Loucy (cell line): ENCODE results near the gene OR51A7.
"Not testable (repeated sequence)": the region's sequence is repeated elsewhere in the genome, so short reads cannot be mapped to it uniquely, and the experiment has no call there.

ENCODE experiments used
- H2AFZ ChIP-seq: fragments of 200-600 bp; sonication (generic); 2 replicates; pipeline ENCODE4 v1.6.0; 2016; ENCODE audit warnings: antibody characterized with exemption, mild to moderate bottlenecking, low read length, moderate library complexity
- H3F3A ChIP-seq: fragments of 200-600 bp; 2 replicates; pipeline ENCODE4 v1.6.0; 2016; ENCODE audit warnings: antibody characterized with exemption, low read depth, mild to moderate bottlenecking
- H3K27me3 ChIP-seq: fragments of 200-600 bp; sonication (generic); 2 replicates; pipeline ENCODE4 v1.6.1; 2014; ENCODE audit warnings: low read length, mild to moderate bottlenecking; ENCODE audit not compliant: insufficient read depth, poor library complexity, severe bottlenecking
- H3K36me3 ChIP-seq: fragments of 200-600 bp; sonication (generic); 2 replicates; pipeline ENCODE4 v1.6.1; 2016; ENCODE audit warnings: low read length; ENCODE audit not compliant: insufficient read depth
- H3K4me1 ChIP-seq: fragments of 200-600 bp; sonication (generic); 2 replicates; pipeline ENCODE4 v1.5.1; 2014; ENCODE audit warnings: low read length, mild to moderate bottlenecking; ENCODE audit not compliant: insufficient read depth, poor library complexity, severe bottlenecking
- H3K4me2 ChIP-seq: fragments of 200-600 bp; sonication (generic); 2 replicates; pipeline ENCODE4 v1.6.0; 2014; ENCODE audit warnings: antibody characterized with exemption, low read length, low read depth, mild to moderate bottlenecking; ENCODE audit not compliant: poor library complexity, severe bottlenecking
- H3K4me3 ChIP-seq: fragments of 200-600 bp; sonication (generic); 2 replicates; pipeline ENCODE4 v1.5.1; 2014; ENCODE audit warnings: low read length, mild to moderate bottlenecking, mixed read lengths; ENCODE audit not compliant: poor library complexity, severe bottlenecking
- H3K79me2 ChIP-seq: fragments of 200-600 bp; sonication (generic); 2 replicates; pipeline ENCODE4 v1.6.1; 2014; ENCODE audit warnings: low read length; ENCODE audit not compliant: insufficient read depth
- H3K9ac ChIP-seq: fragments of 200-600 bp; sonication (generic); 2 replicates; pipeline ENCODE4 v1.6.0; 2014; ENCODE audit warnings: mild to moderate bottlenecking, low read depth, low read length, moderate library complexity; ENCODE audit not compliant: poor library complexity, severe bottlenecking
- H3K9me2 ChIP-seq: fragments of 200-600 bp; sonication (generic); replicated peaks from 2 replicates; pipeline ENCODE4 v1.6.1; 2016; ENCODE audit warnings: low read depth, low read length, mixed read lengths
- H3K9me3 ChIP-seq: fragments of 200-600 bp; sonication (generic); 2 replicates; pipeline ENCODE4 v1.6.1; 2014; ENCODE audit warnings: mild to moderate bottlenecking, antibody characterized with exemption, low read length, low read depth; ENCODE audit not compliant: insufficient read depth
- H4K20me1 ChIP-seq: fragments of 200-600 bp; sonication (generic); 2 replicates; pipeline ENCODE4 v1.6.0; 2014; ENCODE audit warnings: antibody characterized with exemption, low read length, mild to moderate bottlenecking; ENCODE audit not compliant: insufficient read depth, poor library complexity, severe bottlenecking
- EZH2phosphoT487 ChIP-seq: fragments of 200-600 bp; IDR thresholded peaks from 2 replicates; pipeline ENCODE4 v1.6.1; 2018; ENCODE audit warnings: antibody characterized with exemption, mild to moderate bottlenecking, moderate library complexity, borderline replicate concordance
- TF ChIP-seq, protein P1 (sequence below): fragments of 200-600 bp; sonication (generic); conservative IDR thresholded peaks from 2 replicates; pipeline ENCODE4 v1.5.1; 2014; ENCODE audit warnings: mild to moderate bottlenecking, antibody characterized with exemption, low read length

Gene OR51A7

DNA sequence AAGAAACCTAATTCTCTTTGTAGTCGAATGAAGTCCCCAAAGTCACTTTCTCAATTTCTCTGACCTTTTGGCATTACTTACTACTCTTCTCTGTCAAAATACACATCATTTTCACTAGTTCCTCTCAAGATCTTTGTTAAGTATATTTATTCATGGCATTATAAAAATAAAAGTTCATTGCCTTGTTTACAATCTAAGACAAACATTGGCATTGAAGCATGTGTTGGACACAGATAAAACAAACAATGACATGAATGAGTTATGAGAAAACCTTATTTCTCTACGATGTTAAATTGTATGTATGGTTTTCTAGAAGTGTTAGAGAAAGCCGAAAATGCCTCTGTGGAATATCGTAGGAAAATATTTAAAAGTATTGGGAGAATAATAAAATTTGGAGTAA lies 29.2 kb downstream of the OR51A7 start:
- H2AFZ ChIP-seq, result no peak overlapping the region
- H3K4me1 ChIP-seq, result no peaks in the 10 kb centered on the region
- no peak overlapping the region for H3K4me2 ChIP-seq
- H3K9me3 ChIP-seq, result no peaks in the 10 kb centered on the region
- no peaks in the 10 kb centered on the region for H3K27me3 ChIP-seq
- H3K79me2 ChIP-seq, result no peaks in the 10 kb centered on the region
- no peak overlapping the region for H3K9ac ChIP-seq
- H3K9me2 ChIP-seq, result 0 out of 2 replicates have a peak, but pooled peaks cover 3% of the 10 kb centered on the region
- no peaks in the 10 kb centered on the region for H3K36me3 ChIP-seq
- no peak for TF ChIP-seq EZH2phosphoT487
- no peaks in the 10 kb centered on the region for H3F3A ChIP-seq
- no peak overlapping the region for H3K4me3 ChIP-seq
- no peaks in the 10 kb centered on the region for H4K20me1 ChIP-seq

GRCh38 chr11:4936745-4937144 lies 33.2 kb downstream of the OR51A7 start:
- no peaks in the 10 kb centered on the region for H3K27me3 ChIP-seq
- no peak overlapping the region for H3K4me2 ChIP-seq
- H3K79me2 ChIP-seq, result no peaks in the 10 kb centered on the region
- H3K9me3 ChIP-seq, result no peaks in the 10 kb centered on the region
- H3K4me1 ChIP-seq, result no peaks in the 10 kb centered on the region
- H4K20me1 ChIP-seq, result no peaks in the 10 kb centered on the region
- no peak overlapping the region for H3K4me3 ChIP-seq
- H3K9me2 ChIP-seq, result 0 out of 2 replicates have a peak, but pooled peaks cover 3% of the 10 kb centered on the region
- no peaks in the 10 kb centered on the region for H3K36me3 ChIP-seq
- H2AFZ ChIP-seq, result no peak overlapping the region
- no peak overlapping the region for H3K9ac ChIP-seq
- TF ChIP-seq, protein P1, sequence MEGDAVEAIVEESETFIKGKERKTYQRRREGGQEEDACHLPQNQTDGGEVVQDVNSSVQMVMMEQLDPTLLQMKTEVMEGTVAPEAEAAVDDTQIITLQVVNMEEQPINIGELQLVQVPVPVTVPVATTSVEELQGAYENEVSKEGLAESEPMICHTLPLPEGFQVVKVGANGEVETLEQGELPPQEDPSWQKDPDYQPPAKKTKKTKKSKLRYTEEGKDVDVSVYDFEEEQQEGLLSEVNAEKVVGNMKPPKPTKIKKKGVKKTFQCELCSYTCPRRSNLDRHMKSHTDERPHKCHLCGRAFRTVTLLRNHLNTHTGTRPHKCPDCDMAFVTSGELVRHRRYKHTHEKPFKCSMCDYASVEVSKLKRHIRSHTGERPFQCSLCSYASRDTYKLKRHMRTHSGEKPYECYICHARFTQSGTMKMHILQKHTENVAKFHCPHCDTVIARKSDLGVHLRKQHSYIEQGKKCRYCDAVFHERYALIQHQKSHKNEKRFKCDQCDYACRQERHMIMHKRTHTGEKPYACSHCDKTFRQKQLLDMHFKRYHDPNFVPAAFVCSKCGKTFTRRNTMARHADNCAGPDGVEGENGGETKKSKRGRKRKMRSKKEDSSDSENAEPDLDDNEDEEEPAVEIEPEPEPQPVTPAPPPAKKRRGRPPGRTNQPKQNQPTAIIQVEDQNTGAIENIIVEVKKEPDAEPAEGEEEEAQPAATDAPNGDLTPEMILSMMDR, result no peak
- no peak for TF ChIP-seq EZH2phosphoT487
- H3F3A ChIP-seq, result no peaks in the 10 kb centered on the region

DNA sequence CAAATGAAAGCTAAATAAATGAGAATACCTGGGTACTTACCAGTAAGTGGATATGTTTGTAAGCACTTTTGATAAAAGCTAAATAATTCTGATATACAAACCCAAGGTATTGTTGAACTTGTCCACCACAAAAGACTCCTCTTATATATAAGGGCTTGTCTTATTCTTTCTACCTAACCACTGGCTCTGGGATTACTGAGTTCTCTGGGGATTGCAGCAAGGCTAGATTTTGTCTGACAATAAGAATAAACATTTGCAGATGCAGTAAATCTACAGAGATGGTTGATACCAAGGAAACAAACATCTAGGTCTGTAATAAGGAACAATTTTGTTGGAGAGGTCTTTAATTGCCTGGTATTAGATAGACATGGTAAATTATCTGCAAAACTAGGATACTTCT lies 43.9 kb downstream of the OR51A7 start, which contains the start of gene OR51A4:
Gene OR51A4 (minus strand): TSS at position 101 of the 400 bp plus-strand sequence. CDS start 505 bp downstream, outside the sequence.
- Histone ChIP-seq H2AFZ (no peak within 1 kb of the TSS), H3K27me3 (no peaks in the 10 kb centered on the region), H3K79me2 (no peaks in the 10 kb centered on the region), H3K9ac (no peak within 1 kb of the TSS), H3K4me2 (no peak within 1 kb of the TSS), H3K9me3 (no peaks in the 10 kb centered on the region), H3K4me3 (no peak within 1 kb of the TSS), H4K20me1 (no peaks in the 10 kb centered on the region), H3F3A (no peaks in the 10 kb centered on the region), H3K4me1 (no peaks in the 10 kb centered on the region), H3K9me2 (no peaks in the 10 kb centered on the region), H3K36me3 (no peaks in the 10 kb centered on the region)
- no peak for TF ChIP-seq EZH2phosphoT487
- TF ChIP-seq, protein P1, result no peak

DNA sequence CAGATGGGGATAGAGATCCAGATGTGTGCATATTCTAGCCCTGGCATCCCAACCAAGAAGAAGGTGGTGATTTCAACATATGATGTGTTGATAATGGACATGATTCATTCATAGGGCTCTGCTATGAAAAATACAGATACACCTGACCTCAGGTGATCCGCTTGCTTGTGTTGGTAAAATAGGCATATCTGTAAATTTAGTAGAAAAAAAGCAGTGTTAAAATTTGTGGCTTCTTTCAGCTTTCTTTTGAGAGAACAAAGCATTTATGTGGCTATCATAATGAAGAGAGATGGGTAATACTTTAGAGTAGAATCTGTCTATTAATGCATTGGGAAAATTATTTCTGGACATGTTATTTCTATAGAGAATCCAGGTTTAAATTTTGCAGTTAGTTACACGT lies 52.0 kb downstream of the OR51A7 start, which contains the start of gene OR51A2:
Gene OR51A2 (minus strand): TSS at position 101 of the 400 bp plus-strand sequence. CDS start 0 bp downstream, at position 101.
- not testable (repeated sequence) for H2AFZ ChIP-seq, H3K36me3 ChIP-seq, H3K4me3 ChIP-seq, H3F3A ChIP-seq, H3K9ac ChIP-seq, H3K79me2 ChIP-seq, H3K4me1 ChIP-seq, H4K20me1 ChIP-seq, H3K9me3 ChIP-seq, H3K9me2 ChIP-seq, H3K4me2 ChIP-seq, H3K27me3 ChIP-seq
